Measurements from ENCODE around the gene CALHM6.

Gene CALHM6

GRCh38 chr6:116436586-116436985, 24.6 kb upstream of the CALHM6 start:
- TF ChIP-seq CTCF (conservative IDR thresholded peaks at IDR 0.05) = no peak
- H3K27ac ChIP-seq = no peak overlapping the region

- no peak for TF ChIP-seq CTCF (conservative IDR thresholded peaks at IDR 0.05)
- H3K27ac ChIP-seq = no peak overlapping the region
These were observed 23.5 kb upstream of the CALHM6 start for GRCh38 chr6:116437656-116438055.

- H3K27ac ChIP-seq = no peak overlapping the region
- no peak for TF ChIP-seq CTCF (conservative IDR thresholded peaks at IDR 0.05)
These were observed 22.4 kb upstream of the CALHM6 start for GRCh38 chr6:116438590-116439448.

GRCh38 chr6:116439522-116440051, 21.6 kb upstream of the CALHM6 start:
- H3K27ac ChIP-seq = no peak overlapping the region
- TF ChIP-seq CTCF (conservative IDR thresholded peaks at IDR 0.05) = no peak

GRCh38 chr6:116443105-116443504, 18.1 kb upstream of the CALHM6 start:
- H3K27ac ChIP-seq = no peak overlapping the region
- TF ChIP-seq CTCF (conservative IDR thresholded peaks at IDR 0.05) = no peak

- peak; percentile 76 for TF ChIP-seq CTCF (conservative IDR thresholded peaks at IDR 0.05)
- no peak overlapping the region for H3K27ac ChIP-seq
These were observed 17.1 kb upstream of the CALHM6 start for GRCh38 chr6:116444092-116444491.

- TF ChIP-seq CTCF (conservative IDR thresholded peaks at IDR 0.05) = no peak
- H3K27ac ChIP-seq = no peak overlapping the region
These were observed 16.6 kb upstream of the CALHM6 start for GRCh38 chr6:116444575-116444974.
